GF-D8 (cell line): ENCODE measurements around the gene STIL.

Experiments
- DNase-seq: peaks from one replicate; lab custom pipeline; 2025; lab: John Stamatoyannopoulos, UW

The STIL gene

GRCh38 chr1:47235241-47235681, 78.7 kb downstream of the STIL start:
- no peak for DNase-seq

GRCh38 chr1:47233186-47233585, 80.8 kb downstream of the STIL start:
- DNase-seq: no peak

- DNase-seq: no peak
Observed at GRCh38 chr1:47232187-47232874, 81.6 kb downstream of the STIL start, which contains the start of gene TAL1. TSS of gene TAL1 (minus strand) at chr1:47232225. CDS start at chr1:47225888, 6,337 bp downstream.

- peak; percentile 42 for DNase-seq
Observed at GRCh38 chr1:47231301-47232186, 82.4 kb downstream of the STIL start.

- DNase-seq: no peak
Observed at GRCh38 chr1:47230692-47231300, 83.2 kb downstream of the STIL start.

- no peak for DNase-seq
Observed at GRCh38 chr1:47229886-47230691, 83.9 kb downstream of the STIL start.

- DNase-seq: no peak
Observed at GRCh38 chr1:47229031-47229885, 84.7 kb downstream of the STIL start.

- DNase-seq: no peak
Observed at GRCh38 chr1:47228644-47229030, 85.3 kb downstream of the STIL start.

GRCh38 chr1:47227341-47228232, 86.4 kb downstream of the STIL start:
- DNase-seq: no peak

- no peak for DNase-seq
Observed at GRCh38 chr1:47226839-47227215, 87.1 kb downstream of the STIL start.

- DNase-seq: no peak
Observed at GRCh38 chr1:47226121-47226838, 87.7 kb downstream of the STIL start.

- DNase-seq: no peak
Observed at GRCh38 chr1:47225430-47226100, 88.4 kb downstream of the STIL start.

GRCh38 chr1:47224676-47225399, 89.1 kb downstream of the STIL start:
- no peak for DNase-seq

GRCh38 chr1:47223921-47224675, 89.8 kb downstream of the STIL start:
- no peak for DNase-seq

- no peak for DNase-seq
Observed at GRCh38 chr1:47223174-47223920, 90.6 kb downstream of the STIL start.

- DNase-seq: no peak
Observed at GRCh38 chr1:47222476-47222875, 91.5 kb downstream of the STIL start.
